Gastrocnemius medialis (tissue), 4 donors: Measurements from ENCODE around the gene SREK1. TPM values are rescaled to one million over a fixed set of nuclear protein-coding genes. Genes with fewer than 3 reads are reported as not detected.

Experiments used
- ATAC-seq, 2 donors: fragments of 150-250 bp; one replicate each; pipeline ENCODE4 v1.9.1; 2016
- DNase-seq, 2 donors: peaks; one replicate each; pipeline ENCODE4 v3.0.0-alpha.2; 2019
- H3K27ac ChIP-seq, 4 donors: fragments of 200-600 bp; sonication (generic); 1 replicate in 1 of 4; 2 replicates in 3 of 4; pipeline ENCODE4 v1.5.1; 2016 to 2018; ENCODE audit warnings: mild to moderate bottlenecking in 2 of 4, moderate library complexity in 1 of 4
- H3K27me3 ChIP-seq, 3 donors: fragments of 200-600 bp; sonication (generic) in 2 of 3; 1 replicate in 1 of 3; 2 replicates in 2 of 3; pipeline versions ENCODE4 v1.5.1 to v1.6.0; 2016 to 2019; ENCODE audit warnings: mild to moderate bottlenecking in 1 of 3, moderate library complexity in 1 of 3
- H3K36me3 ChIP-seq, 2 donors: fragments of 200-600 bp; sonication (generic) in 1 of 2; one replicate each; pipeline ENCODE4 v1.5.1; 2017 to 2018
- H3K4me1 ChIP-seq, 2 donors: fragments of 200-600 bp; sonication (generic) in 1 of 2; one replicate each; pipeline ENCODE4 v1.5.1; 2016 to 2017; ENCODE audit warnings: mild to moderate bottlenecking in 2 of 2
- H3K4me3 ChIP-seq, 4 donors: fragments of 200-600 bp; sonication (generic) in 3 of 4; 1 replicate in 1 of 4; 2 replicates in 3 of 4; pipeline ENCODE4 v1.5.1; 2016 to 2019; ENCODE audit warnings: mild to moderate bottlenecking in 2 of 4
- H3K9me3 ChIP-seq, 3 donors: fragments of 200-600 bp; sonication (generic) in 2 of 3; 1 replicate in 1 of 3; 2 replicates in 2 of 3; pipeline ENCODE4 v1.5.1; 2016 to 2019
- POLR2A ChIP-seq, 2 donors: fragments of 450-650 bp; IDR thresholded peaks; one replicate each; pipeline ENCODE4 v1.6.1; 2017; ENCODE audit warnings: antibody characterized with exemption in 2 of 2, mild to moderate bottlenecking in 2 of 2, moderate library complexity in 2 of 2
- in situ Hi-C, 4 donors: fragments of 200-750 bp; cut with MboI; loops; one replicate each; pipeline versions ENCODE4 v1.15.0 to v1.8.0; 2017; ENCODE audit warnings: low sequenced_read_pairs in 4 of 4
- intact Hi-C: fragments of 100-400 bp; cut with DNase I; formaldehyde crosslinking; loops from one replicate; pipeline ENCODE4 v1.15.1; 2023; ENCODE audit warnings: low total_unique reads
- total RNA-seq, 4 donors: library from RNA; depleted of rRNA; stranded (reverse); fragments of >200 nt; gene quantifications; one replicate each; pipeline versions ENCODE4 v1.1.0 to v1.2.3, GENCODE V29; 2016
- TF ChIP-seq, protein P1 (sequence below), 5 experiments: fragments of 450-650 bp in 3 of 5; fragments of 200-600 bp in 2 of 5; sonication (generic) in 2 of 5; IDR thresholded peaks in 4 of 5; conservative IDR thresholded peaks in 1 of 5; 1 replicate in 4 of 5; 2 replicates in 1 of 5; pipeline ENCODE4 v1.5.1; 2016 to 2019; ENCODE audit warnings: antibody characterized with exemption in 5 of 5, mild to moderate bottlenecking in 3 of 5, moderate library complexity in 3 of 5

SREK1 gene, protein sequence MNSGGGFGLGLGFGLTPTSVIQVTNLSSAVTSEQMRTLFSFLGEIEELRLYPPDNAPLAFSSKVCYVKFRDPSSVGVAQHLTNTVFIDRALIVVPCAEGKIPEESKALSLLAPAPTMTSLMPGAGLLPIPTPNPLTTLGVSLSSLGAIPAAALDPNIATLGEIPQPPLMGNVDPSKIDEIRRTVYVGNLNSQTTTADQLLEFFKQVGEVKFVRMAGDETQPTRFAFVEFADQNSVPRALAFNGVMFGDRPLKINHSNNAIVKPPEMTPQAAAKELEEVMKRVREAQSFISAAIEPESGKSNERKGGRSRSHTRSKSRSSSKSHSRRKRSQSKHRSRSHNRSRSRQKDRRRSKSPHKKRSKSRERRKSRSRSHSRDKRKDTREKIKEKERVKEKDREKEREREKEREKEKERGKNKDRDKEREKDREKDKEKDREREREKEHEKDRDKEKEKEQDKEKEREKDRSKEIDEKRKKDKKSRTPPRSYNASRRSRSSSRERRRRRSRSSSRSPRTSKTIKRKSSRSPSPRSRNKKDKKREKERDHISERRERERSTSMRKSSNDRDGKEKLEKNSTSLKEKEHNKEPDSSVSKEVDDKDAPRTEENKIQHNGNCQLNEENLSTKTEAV
- 10 to 100 TPM; 10.4 to 61.1 (median 12.3) TPM for total RNA-seq

GRCh38 chr5:66144074-66144833, at the start of gene SREK1:
Gene SREK1 (plus strand): TSS chr5:66144300. CDS start chr5:66144377, 77 bp downstream.
- intact Hi-C loops (loop anchor here (1.0 to 10.0 kb wide), 4 partner anchors 217 to 520 kb away; partner anchors contain the start of genes ERBIN, NLN, SGTB and TRIM23), in situ Hi-C loops (loop anchor here in 3 of 4 donors (10.0 to 25.0 kb wide), 3 partner anchors 219 to 419 kb away; partner anchors contain the start of genes ERBIN (in 2 of the 3), NLN (in 1 of the 3) and SGTB (in 1 of the 3))
- Histone ChIP-seq H3K9me3 (no peaks in the 10 kb centered on the region), H3K4me3 (peak within 1 kb of the TSS; percentile 84 to 92 (median 88)), H3K36me3 (no peaks in the 10 kb centered on the region), H3K27ac (peak within 1 kb of the TSS; percentile 94 to 99 (median 98)), H3K27me3 (no peaks in the 10 kb centered on the region), H3K4me1 (peaks cover 33 to 40% of the 10 kb centered on the region in 2 donors)
- TF ChIP-seq, protein P1, sequence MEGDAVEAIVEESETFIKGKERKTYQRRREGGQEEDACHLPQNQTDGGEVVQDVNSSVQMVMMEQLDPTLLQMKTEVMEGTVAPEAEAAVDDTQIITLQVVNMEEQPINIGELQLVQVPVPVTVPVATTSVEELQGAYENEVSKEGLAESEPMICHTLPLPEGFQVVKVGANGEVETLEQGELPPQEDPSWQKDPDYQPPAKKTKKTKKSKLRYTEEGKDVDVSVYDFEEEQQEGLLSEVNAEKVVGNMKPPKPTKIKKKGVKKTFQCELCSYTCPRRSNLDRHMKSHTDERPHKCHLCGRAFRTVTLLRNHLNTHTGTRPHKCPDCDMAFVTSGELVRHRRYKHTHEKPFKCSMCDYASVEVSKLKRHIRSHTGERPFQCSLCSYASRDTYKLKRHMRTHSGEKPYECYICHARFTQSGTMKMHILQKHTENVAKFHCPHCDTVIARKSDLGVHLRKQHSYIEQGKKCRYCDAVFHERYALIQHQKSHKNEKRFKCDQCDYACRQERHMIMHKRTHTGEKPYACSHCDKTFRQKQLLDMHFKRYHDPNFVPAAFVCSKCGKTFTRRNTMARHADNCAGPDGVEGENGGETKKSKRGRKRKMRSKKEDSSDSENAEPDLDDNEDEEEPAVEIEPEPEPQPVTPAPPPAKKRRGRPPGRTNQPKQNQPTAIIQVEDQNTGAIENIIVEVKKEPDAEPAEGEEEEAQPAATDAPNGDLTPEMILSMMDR (IDR thresholded peaks at IDR 0.05 in 4 of 5, conservative IDR thresholded peaks at IDR 0.05 in 1 of 5), result peak in 2 of 5 experiments; percentile 38 to 52
- TF ChIP-seq POLR2A (IDR thresholded peaks at IDR 0.05), result peak; percentile 81 to 82
- ATAC-seq (peak; percentile 90 to 91), DNase-seq (peak; percentile 83 to 91)

DNA sequence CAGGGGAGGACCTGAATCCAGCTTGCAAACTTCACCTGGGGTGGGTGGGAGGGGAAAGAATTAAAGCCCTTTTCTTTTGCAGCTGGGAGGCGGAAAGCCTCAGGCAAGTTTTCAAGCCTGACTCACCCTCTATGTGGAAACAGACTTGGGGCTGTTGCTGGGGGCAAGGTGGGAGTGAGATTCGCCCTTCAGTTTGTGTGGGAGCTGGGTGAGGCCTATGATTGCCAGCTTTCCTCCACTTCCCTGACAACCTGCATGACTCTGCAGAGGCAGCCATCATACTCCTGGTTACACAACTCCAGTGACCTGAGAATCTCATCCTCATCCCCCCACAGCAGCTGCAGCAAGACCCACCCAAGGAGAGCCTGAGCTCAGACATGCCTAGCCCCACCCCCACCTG, 43.2 kb upstream of the SREK1 start:
- TF ChIP-seq POLR2A (IDR thresholded peaks at IDR 0.05), result no peak
- TF ChIP-seq, protein P1 (IDR thresholded peaks at IDR 0.05 in 4 of 5, conservative IDR thresholded peaks at IDR 0.05 in 1 of 5), result no peak
- Histone ChIP-seq H3K9me3 (peaks cover 0 to 10% (median 0%) of the 10 kb centered on the region in 3 donors), H3K4me3 (no peak overlapping the region), H3K27ac (no peak overlapping the region), H3K4me1 (no peaks in the 10 kb centered on the region), H3K27me3 (no peaks in the 10 kb centered on the region), H3K36me3 (no peaks in the 10 kb centered on the region)
- intact Hi-C loops, result no loop called here
- ATAC-seq, result no peak
- in situ Hi-C loops, result no loop called here
- no peak for DNase-seq

- Histone ChIP-seq H3K27me3 (no peaks in the 10 kb centered on the region), H3K4me3 (no peak overlapping the region), H3K27ac (no peak overlapping the region), H3K36me3 (no peaks in the 10 kb centered on the region), H3K9me3 (peaks cover 0 to 9% (median 0%) of the 10 kb centered on the region in 3 donors), H3K4me1 (no peaks in the 10 kb centered on the region)
- TF ChIP-seq, protein P1 (IDR thresholded peaks at IDR 0.05 in 4 of 5, conservative IDR thresholded peaks at IDR 0.05 in 1 of 5), result no peak
- no peak for TF ChIP-seq POLR2A (IDR thresholded peaks at IDR 0.05)
- in situ Hi-C loops, result no loop called here
- intact Hi-C loops, result no loop called here
- DNase-seq (no peak), ATAC-seq (no peak)
These were observed 30.9 kb upstream of the SREK1 start for GRCh38 chr5:66113160-66113559.

DNA sequence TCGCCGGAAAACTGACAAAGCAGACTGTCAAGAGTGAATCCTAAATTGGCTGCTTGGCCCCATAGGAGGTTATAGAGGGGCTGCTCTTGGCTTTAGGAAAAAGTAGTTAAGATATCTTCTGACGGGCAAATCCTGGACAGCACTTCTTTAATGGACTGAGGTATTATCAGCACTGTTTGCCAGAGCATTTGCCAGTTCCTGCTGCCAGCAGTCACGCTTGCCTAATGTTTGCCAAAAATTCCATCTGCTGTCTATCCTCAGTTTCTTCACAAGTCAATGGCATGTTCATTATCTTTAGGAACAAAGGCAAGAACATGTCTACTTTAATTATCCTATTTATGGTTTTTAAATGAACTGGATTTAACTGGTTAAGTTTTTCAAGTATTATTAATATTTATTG, 25.8 kb upstream of the SREK1 start:
- Histone ChIP-seq H3K4me1 (no peaks in the 10 kb centered on the region), H3K27me3 (no peaks in the 10 kb centered on the region), H3K27ac (no peak overlapping the region), H3K9me3 (no peaks in the 10 kb centered on the region), H3K4me3 (no peak overlapping the region), H3K36me3 (no peaks in the 10 kb centered on the region)
- TF ChIP-seq, protein P1 (IDR thresholded peaks at IDR 0.05 in 4 of 5, conservative IDR thresholded peaks at IDR 0.05 in 1 of 5), result no peak
- TF ChIP-seq POLR2A (IDR thresholded peaks at IDR 0.05), result no peak
- DNase-seq, result no peak
- intact Hi-C loops, result no loop called here
- in situ Hi-C loops, result no loop called here
- ATAC-seq, result no peak
